Activated naive CD8-positive, alpha-beta T cell treated with anti-CD3 and anti-CD28 coated beads, Interleukin-2, amount 50 U/mL, for 24 hours (primary cell): ENCODE measurements around the gene MYO18B.
A peak's percentile ranks its signal among the peaks of the same experiment; 100 is the strongest.

Experiments
- ATAC-seq: fragments of 150-1000 bp; cut with Tn5 transposase; one replicate; pipeline ENCODE4 v1.10.0; 2021
- DNase-seq: peaks from one replicate; pipeline ENCODE4 v3.0.0; 2021
- H3K27ac Mint-ChIP-seq: one replicate; pipeline ENCODE4 v1.8.0; 2021; ENCODE audit warnings: mild to moderate bottlenecking, mixed read lengths
- H3K27me3 Mint-ChIP-seq: one replicate; pipeline ENCODE4 v1.8.0; 2021; ENCODE audit warnings: mixed read lengths
- H3K36me3 Mint-ChIP-seq: one replicate; pipeline ENCODE4 v1.8.0; 2021; ENCODE audit warnings: low read depth, mixed read lengths
- H3K4me1 Mint-ChIP-seq: one replicate; pipeline ENCODE4 v1.8.0; 2021; ENCODE audit warnings: mixed read lengths
- H3K4me3 Mint-ChIP-seq: one replicate; pipeline ENCODE4 v1.8.0; 2021; ENCODE audit warnings: mild to moderate bottlenecking, moderate library complexity, mixed read lengths
- H3K9me3 Mint-ChIP-seq: one replicate; pipeline ENCODE4 v1.8.0; 2021; ENCODE audit warnings: mixed read lengths

MYO18B gene

DNA sequence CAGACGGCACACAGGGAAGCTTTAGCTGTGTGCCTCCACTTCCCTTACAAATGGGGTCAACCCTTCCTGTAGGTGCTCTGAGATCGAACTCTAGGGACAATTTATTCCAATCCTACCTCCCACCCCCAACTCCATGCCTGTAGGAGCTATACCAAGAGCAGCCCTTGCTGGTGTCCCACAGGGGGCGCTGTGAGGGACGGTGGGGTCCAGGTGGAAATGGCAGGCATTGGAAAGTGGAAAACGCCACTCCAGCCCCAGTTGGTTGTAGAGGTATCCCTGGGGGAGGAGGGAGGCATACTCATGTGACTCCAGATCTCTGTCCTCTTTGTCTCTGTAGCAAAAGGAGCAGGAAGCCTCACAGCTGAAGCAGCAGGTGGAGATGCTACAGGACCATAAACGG is 161.3 kb downstream of the MYO18B start:
- Mint-ChIP-seq H3K4me1 (no peaks in the 10 kb centered on the region), H3K9me3 (peaks cover 9% of the 10 kb centered on the region), H3K27ac (no peak overlapping the region), H3K36me3 (no peaks in the 10 kb centered on the region), H3K27me3 (peaks cover 12% of the 10 kb centered on the region), H3K4me3 (no peak overlapping the region)
- ATAC-seq (no peak), DNase-seq (peak; percentile 8)

DNA sequence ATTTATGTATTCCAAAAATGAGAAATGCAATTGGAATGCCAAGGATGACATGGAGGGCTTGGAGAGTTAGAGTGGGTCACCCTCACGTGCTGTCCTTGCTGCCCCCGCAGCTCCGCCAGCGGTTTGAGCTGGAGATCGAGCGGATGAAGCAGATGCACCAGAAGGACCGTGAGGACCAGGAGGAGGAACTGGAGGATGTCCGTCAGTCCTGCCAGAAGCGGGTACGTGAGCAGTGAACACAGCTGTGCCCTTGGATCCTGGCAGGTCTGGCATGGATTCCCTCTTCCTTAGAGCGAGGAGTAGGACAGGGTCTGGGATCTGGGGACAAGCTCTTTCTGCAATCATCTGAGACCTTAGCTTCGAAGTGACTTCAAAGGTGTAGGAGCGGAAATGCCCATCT is 166.2 kb downstream of the MYO18B start:
- Mint-ChIP-seq H3K9me3 (peaks cover 9% of the 10 kb centered on the region), H3K36me3 (no peaks in the 10 kb centered on the region), H3K27ac (no peak overlapping the region), H3K4me1 (no peaks in the 10 kb centered on the region), H3K27me3 (peaks cover 3% of the 10 kb centered on the region), H3K4me3 (no peak overlapping the region)
- DNase-seq, result no peak
- no peak for ATAC-seq

DNA sequence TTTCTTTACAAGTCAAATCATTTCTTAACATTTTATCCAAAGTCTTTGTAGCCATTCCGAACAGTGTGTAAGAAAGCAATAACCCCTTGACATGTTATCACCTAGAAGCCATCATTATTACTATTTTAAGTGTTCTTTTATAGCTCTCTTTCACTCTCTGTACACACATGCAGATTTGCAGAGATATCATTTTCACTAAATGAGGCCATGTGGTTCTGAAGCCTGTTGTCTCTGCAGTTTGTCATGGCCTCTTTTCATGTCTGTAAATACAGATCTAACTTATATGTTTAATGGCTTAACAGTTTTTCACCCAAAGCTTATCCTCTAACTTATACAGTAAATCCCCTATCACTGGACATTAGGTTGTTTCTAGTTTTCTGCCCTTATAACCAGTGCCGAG is 166.8 kb downstream of the MYO18B start:
- no peak for DNase-seq
- Mint-ChIP-seq H3K4me1 (no peaks in the 10 kb centered on the region), H3K27ac (no peak overlapping the region), H3K9me3 (peaks cover 9% of the 10 kb centered on the region), H3K36me3 (no peaks in the 10 kb centered on the region), H3K27me3 (peaks cover 3% of the 10 kb centered on the region), H3K4me3 (no peak overlapping the region)
- no peak for ATAC-seq

DNA sequence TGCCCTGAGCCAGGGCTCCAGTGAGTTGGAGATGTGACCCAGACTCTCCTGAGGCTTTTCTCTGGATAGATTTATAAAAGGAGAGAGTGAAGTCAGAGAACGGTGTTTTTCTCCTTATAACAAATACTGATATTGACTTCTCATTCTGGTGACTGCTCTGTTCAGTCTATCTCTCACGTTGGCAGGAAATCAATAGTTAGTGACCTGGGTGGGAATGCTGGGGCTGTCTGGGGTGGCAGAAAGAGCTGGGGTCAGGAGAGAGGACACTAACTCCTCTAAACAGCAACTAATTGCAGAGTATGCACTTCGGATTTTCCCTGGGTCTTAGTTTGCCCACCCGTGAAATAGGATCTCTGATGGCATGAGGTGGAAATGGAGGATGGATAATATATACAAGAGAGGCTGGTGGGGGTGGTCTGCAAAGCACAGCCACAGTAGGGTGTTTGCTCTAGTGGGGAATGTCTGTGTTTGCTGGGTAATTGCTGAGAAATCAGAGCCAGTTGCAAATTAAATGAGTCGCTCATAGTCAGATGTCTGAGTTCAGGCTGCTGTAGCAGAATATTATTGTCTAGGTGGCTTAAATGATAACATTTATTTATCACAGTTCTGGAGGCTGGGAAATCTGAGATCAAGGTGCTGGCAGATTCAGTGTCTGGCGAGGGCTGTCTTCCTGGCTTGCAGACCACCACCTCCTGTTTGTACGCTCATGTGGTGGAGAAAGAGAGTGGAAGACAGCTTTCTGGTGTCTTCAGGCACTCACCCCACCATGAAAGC is 167.8 kb downstream of the MYO18B start:
- Mint-ChIP-seq H3K36me3 (no peaks in the 10 kb centered on the region), H3K4me3 (no peak overlapping the region), H3K27me3 (peaks cover 3% of the 10 kb centered on the region), H3K9me3 (peaks cover 9% of the 10 kb centered on the region), H3K4me1 (no peaks in the 10 kb centered on the region), H3K27ac (no peak overlapping the region)
- DNase-seq (no peak), ATAC-seq (no peak)

DNA sequence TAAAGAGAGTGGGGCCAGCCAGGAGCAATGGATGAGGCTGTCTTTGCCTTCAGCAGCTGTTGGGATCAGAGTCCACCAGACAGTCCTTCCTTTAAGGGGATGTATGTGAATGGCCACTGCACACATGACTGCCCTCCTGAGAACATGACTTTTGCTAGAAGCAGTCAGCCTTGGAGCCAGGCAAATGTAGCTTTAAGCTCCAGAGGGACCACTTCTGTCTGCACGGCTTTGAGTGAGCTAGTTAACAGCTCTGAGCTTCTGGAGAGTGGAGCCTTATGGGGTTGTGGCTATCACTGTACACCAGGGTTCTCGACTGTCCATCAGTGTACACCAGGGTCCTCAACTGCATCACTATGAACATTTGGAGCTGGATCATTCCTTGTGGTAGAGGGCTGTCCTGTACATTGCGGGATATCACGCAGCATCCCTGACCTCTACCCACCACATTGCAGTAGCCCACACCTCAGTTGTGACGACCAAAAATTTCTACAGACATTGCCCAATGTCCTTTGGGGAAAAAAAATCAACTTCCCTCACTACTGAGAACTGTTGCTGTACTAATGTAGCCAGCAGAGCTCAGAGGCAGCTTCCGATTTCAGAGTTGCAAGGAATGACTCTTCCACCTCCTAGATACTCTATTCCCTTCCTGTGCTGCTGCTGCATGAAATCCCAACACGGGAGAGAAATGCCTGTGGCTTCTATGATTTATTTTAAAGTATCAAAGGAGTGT is 169.4 kb downstream of the MYO18B start:
- peaks cover 4% of the 10 kb centered on the region for H3K27me3 Mint-ChIP-seq
- no peak overlapping the region for H3K4me3 Mint-ChIP-seq
- H3K4me1 Mint-ChIP-seq, result no peaks in the 10 kb centered on the region
- no peak overlapping the region for H3K27ac Mint-ChIP-seq
- DNase-seq (no peak), ATAC-seq (no peak)
- H3K9me3 Mint-ChIP-seq, result peaks cover 7% of the 10 kb centered on the region
- no peaks in the 10 kb centered on the region for H3K36me3 Mint-ChIP-seq

DNA sequence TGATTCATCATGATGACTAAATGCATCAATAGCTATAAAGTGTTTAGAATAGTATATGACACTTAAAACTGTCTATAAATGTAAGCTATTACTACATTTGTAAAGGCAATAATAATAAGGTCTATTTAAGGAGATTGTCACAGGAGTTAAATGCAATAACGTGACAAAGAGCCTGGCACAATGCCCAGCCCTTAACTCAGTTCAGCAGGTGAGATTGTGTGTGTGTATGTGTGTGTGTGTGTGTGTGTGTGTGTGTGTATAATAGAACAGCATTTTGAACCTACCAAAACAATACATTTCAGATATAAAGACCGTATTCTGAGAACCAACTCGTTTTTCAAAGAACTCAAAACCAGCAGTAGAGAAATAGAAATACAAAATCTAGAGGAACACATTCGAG is 177.5 kb downstream of the MYO18B start:
- peaks cover 7% of the 10 kb centered on the region for H3K9me3 Mint-ChIP-seq
- DNase-seq, result no peak
- H3K4me1 Mint-ChIP-seq, result no peaks in the 10 kb centered on the region
- H3K27me3 Mint-ChIP-seq, result peaks cover 7% of the 10 kb centered on the region
- H3K4me3 Mint-ChIP-seq, result no peak overlapping the region
- no peak overlapping the region for H3K27ac Mint-ChIP-seq
- no peaks in the 10 kb centered on the region for H3K36me3 Mint-ChIP-seq
- ATAC-seq, result no peak

DNA sequence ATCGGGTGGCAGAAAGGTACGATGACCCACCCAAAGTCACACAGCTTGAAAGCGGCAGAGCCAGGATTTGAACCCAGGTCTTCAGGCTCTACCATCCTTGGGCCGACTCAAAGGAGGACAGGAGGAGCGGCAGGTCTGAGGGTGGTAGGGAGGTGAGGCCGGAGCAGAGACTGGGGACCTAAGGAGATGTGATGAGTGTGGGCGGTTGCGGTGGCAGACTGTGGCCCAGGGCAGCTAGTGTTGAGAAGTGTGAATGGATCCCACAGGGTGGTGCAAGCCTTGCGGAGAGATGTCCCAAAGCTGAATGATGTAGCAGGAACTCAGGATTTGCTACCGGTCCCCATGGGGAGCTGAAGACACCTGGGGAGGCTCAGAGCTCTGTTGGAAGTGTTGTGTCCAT is 180.2 kb downstream of the MYO18B start:
- Mint-ChIP-seq H3K9me3 (peaks cover 6% of the 10 kb centered on the region), H3K27me3 (peaks cover 8% of the 10 kb centered on the region), H3K36me3 (no peaks in the 10 kb centered on the region), H3K27ac (no peak overlapping the region), H3K4me1 (no peaks in the 10 kb centered on the region), H3K4me3 (no peak overlapping the region)
- ATAC-seq, result no peak
- DNase-seq, result no peak

DNA sequence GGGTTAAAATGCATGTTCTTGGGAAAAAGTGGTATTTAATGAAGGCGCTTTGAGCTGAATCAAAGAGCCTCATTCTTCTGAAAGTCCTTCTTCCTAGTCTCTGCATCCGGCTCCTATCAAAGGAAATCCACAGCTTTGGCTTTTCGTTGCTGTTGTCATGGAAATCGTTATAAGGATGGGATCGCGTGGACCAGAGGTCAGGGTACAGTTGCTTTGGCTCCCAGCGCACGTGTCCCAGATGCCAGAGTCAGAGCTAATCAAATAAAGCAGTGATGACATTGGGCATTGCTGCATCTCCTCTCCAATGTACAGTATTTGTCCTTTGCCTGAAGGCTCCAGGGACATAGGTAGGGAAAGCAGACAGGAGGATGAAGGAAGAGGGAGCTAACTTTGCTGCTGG is 181.9 kb downstream of the MYO18B start:
- H3K9me3 Mint-ChIP-seq, result peaks cover 7% of the 10 kb centered on the region
- no peak overlapping the region for H3K4me3 Mint-ChIP-seq
- DNase-seq, result no peak
- no peak overlapping the region for H3K27ac Mint-ChIP-seq
- ATAC-seq, result no peak
- peaks cover 6% of the 10 kb centered on the region for H3K27me3 Mint-ChIP-seq
- no peaks in the 10 kb centered on the region for H3K36me3 Mint-ChIP-seq
- H3K4me1 Mint-ChIP-seq, result no peaks in the 10 kb centered on the region

DNA sequence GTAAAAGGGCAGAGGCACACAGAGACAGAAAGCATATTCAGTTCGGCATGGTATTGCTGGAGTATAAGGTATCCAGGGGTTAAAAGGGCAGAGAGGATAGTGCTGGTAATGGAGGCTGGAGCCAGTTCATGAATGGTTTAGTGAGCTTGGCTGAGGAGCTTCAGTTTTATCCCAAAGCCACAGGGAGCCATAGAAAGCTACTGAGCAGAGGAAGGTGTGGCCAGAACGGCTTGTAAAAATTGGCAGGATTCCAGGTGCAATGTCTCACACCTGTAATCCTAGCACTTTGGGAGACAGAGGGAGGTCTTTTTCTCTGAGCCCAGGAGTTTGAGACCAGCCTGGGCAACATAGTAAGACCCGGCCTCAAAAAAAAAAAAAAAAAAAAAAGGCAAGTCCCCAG is 186.1 kb downstream of the MYO18B start:
- Mint-ChIP-seq H3K4me1 (no peaks in the 10 kb centered on the region), H3K4me3 (no peak overlapping the region), H3K27ac (no peak overlapping the region), H3K9me3 (peaks cover 7% of the 10 kb centered on the region), H3K36me3 (no peaks in the 10 kb centered on the region), H3K27me3 (peaks cover 13% of the 10 kb centered on the region)
- ATAC-seq (no peak), DNase-seq (no peak)

DNA sequence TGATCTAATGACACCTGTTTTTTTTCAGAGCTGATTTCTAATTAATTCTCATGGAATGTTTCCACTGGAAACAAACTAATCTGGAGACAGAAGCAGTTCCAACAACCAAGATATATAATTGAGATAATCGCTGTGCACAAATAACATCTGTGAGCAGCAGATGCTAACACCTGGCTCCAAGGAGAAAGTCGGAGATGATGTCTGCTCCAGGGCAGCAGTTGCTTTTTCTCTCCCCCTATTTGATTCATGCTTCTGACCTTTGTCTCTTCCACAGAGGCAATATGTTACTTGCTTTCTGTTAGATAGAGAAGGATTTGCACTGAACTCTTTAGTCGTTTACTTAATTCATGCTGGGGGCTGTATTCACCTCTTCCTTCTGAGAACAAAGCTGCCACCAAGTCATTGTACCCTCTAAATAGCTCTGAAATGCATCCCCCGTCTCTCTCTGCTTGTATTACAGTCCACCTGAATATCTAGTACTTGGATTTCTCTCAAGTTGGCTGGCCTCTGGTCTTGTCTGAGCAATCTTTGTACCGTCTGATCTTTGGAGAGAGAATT is 187.4 kb downstream of the MYO18B start:
- Mint-ChIP-seq H3K4me3 (no peak overlapping the region), H3K4me1 (no peaks in the 10 kb centered on the region), H3K27me3 (peaks cover 24% of the 10 kb centered on the region), H3K9me3 (peaks cover 17% of the 10 kb centered on the region), H3K27ac (no peak overlapping the region), H3K36me3 (no peaks in the 10 kb centered on the region)
- DNase-seq (no peak), ATAC-seq (no peak)

DNA sequence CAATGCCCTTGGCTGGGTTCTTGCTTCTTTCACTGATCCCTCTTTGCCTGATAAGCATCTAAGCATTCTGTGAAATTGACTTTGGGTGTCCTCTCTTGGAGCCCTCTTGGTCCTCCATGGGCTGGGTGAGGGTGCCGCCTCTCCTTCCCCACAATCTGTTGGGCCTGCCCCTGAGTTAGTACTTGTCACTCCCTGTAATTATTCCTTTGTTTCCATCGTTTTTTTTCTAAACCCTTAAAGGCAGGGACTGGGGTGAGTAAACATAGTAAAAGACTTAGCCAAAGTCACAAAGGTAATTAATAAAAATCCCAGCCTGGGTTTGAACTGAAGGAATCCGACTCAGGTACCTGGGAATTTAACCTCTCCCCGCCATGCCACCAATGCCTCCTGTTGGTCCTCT is 188.1 kb downstream of the MYO18B start:
- ATAC-seq (no peak), DNase-seq (no peak)
- H3K4me1 Mint-ChIP-seq, result no peaks in the 10 kb centered on the region
- no peak overlapping the region for H3K27ac Mint-ChIP-seq
- H3K36me3 Mint-ChIP-seq, result no peaks in the 10 kb centered on the region
- H3K9me3 Mint-ChIP-seq, result peaks cover 17% of the 10 kb centered on the region
- H3K27me3 Mint-ChIP-seq, result peaks cover 21% of the 10 kb centered on the region
- no peak overlapping the region for H3K4me3 Mint-ChIP-seq

DNA sequence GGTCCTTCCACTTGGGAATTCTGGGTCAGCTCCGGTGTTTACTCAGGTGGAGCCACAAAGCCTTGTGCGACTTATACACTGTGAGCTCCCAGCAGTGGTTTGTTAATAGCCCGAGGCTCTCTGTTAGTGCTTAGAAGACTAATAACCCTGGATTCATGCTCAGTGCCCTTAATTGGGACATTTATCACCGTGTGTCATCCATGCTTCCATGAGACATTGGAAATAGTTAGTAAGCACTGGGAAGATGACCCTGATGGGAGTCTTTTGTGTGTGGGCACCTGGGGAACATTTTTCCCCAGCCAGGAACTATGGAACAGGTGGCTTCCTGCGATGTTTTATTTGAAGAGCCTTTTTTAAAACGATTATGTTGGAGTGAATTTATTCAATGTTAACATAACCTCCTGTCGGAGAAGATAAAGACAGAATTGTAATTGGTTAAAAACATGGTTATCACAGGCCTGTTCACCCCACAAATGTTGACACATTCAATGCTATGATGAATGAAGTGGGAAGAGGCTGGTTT is 188.9 kb downstream of the MYO18B start:
- Mint-ChIP-seq H3K9me3 (peaks cover 17% of the 10 kb centered on the region), H3K4me3 (no peak overlapping the region), H3K27me3 (peaks cover 26% of the 10 kb centered on the region), H3K27ac (no peak overlapping the region), H3K36me3 (no peaks in the 10 kb centered on the region), H3K4me1 (no peaks in the 10 kb centered on the region)
- ATAC-seq, result no peak
- no peak for DNase-seq

DNA sequence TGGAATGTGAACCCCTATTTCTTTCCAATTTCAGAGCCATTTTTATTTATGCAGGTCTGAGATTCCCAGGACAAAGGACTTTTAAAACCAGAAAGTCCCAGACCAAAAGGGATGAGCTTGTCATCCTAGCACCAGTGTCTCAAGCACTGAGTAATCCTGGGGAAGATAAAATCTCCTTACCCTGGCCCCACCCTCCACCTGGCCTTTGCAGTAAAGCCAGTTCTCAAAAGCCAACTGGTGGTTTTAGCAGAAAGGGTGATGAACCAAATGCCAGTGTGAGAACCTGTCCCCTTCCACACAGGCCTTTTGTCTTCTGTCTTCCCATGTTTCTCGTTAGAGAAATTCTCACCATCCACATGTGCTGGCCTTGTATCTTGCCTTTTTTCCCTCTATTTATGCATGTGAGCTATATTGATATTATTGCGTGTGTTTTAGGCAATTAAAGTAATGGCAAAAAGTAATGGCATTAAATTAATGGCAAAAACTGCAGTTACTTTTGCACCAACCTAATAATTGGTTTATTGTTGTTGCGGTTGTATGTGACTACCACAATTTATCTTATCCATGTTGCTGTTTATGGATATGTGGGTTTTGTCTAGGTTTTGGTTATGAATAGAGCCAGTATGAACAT is 191.3 kb downstream of the MYO18B start:
- DNase-seq (no peak), ATAC-seq (no peak)
- H3K9me3 Mint-ChIP-seq, result peaks cover 15% of the 10 kb centered on the region
- H3K4me1 Mint-ChIP-seq, result no peaks in the 10 kb centered on the region
- H3K36me3 Mint-ChIP-seq, result no peaks in the 10 kb centered on the region
- H3K27me3 Mint-ChIP-seq, result peaks cover 28% of the 10 kb centered on the region
- no peak overlapping the region for H3K4me3 Mint-ChIP-seq
- no peak overlapping the region for H3K27ac Mint-ChIP-seq

DNA sequence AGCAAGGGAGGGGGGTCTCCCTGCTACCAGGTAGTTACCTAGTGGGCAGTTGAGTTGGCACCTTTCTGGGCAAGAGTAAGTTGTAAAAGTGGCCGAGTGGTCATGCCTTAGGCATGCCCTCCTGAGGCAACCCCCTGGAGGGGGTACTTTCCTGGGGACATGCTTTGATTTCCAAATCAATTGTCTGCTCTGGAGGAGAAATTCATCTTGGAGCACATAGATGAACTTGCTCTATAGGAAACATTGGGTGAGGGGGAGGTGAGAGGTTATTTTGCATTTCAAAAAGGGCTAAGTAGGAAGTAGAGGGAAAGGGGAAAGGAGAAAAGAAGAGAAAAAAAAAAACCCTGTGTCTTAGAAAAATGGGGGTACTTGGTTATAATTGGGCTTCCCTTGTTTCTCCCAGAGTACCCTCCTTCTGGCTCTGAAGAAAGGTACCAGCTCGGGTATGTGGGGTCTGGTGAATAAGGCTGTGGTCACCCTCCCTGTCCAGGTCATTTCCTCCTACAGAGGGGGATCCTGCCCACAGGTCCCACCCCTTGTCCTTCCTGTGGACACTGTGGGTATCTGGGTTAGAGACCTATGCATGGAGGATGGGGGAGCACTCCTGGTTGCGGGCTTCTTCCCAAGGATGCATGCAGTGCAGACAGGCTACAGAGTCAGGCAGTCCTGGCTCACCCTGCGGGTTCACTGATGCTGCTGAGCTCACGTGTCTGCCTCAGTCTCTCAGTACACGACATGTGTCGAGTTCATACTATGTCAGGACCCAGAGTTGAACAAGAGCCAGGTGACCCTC is 193.5 kb downstream of the MYO18B start:
- DNase-seq (no peak), ATAC-seq (no peak)
- H3K36me3 Mint-ChIP-seq, result no peaks in the 10 kb centered on the region
- peaks cover 32% of the 10 kb centered on the region for H3K27me3 Mint-ChIP-seq
- H3K4me3 Mint-ChIP-seq, result no peak overlapping the region
- H3K4me1 Mint-ChIP-seq, result no peaks in the 10 kb centered on the region
- H3K9me3 Mint-ChIP-seq, result peaks cover 15% of the 10 kb centered on the region
- H3K27ac Mint-ChIP-seq, result no peak overlapping the region
